CD14-positive monocyte (primary cell): ENCODE measurements around the gene RABAC1. TPM values are rescaled to one million over a fixed set of nuclear protein-coding genes. Genes with fewer than 3 reads are reported as not detected.

Experiments
- DNase-seq, 3 donors: peaks; one replicate each; pipeline ENCODE4 v3.0.0-alpha.2; 2011 to 2022
- H2AFZ ChIP-seq: 2 replicates; pipeline ENCODE4 v1.6.0; 2012; ENCODE audit warnings: mild to moderate bottlenecking, low read depth, low read length, inconsistent platforms; ENCODE audit not compliant: insufficient read depth, poor library complexity, severe bottlenecking
- H3K27ac ChIP-seq, 2 donors: 1 replicate in 1 of 2; 2 replicates in 1 of 2; pipeline ENCODE4 v1.5.1; 2012 to 2013; ENCODE audit warnings: low read length in 2 of 2, control low read depth in 1 of 2, inconsistent platforms in 1 of 2, low read depth in 1 of 2, mild to moderate bottlenecking in 1 of 2
- H3K27me3 ChIP-seq, 2 donors: one replicate each; pipeline versions ENCODE4 v1.6.0 to v1.6.1; 2011 to 2013; ENCODE audit warnings: low read length in 2 of 2; ENCODE audit not compliant: control insufficient read depth in 2 of 2, insufficient read depth in 2 of 2
- H3K36me3 ChIP-seq, 2 donors: replicated peaks in 1 of 2; 1 replicate in 1 of 2; 2 replicates in 1 of 2; pipeline versions ENCODE4 v1.5.1 to v1.6.1; 2012 to 2013; ENCODE audit warnings: low read length in 2 of 2, control low read depth in 1 of 2, inconsistent platforms in 1 of 2, mild to moderate bottlenecking in 1 of 2; ENCODE audit not compliant: insufficient read depth in 2 of 2, control insufficient read depth in 1 of 2
- H3K4me1 ChIP-seq, 2 donors: 1 replicate in 1 of 2; 2 replicates in 1 of 2; pipeline versions ENCODE4 v1.5.1 to v1.6.1; 2012 to 2013; ENCODE audit warnings: low read length in 2 of 2, control low read depth in 1 of 2, inconsistent platforms in 1 of 2, mild to moderate bottlenecking in 1 of 2, moderate library complexity in 1 of 2; ENCODE audit not compliant: insufficient read depth in 2 of 2, control insufficient read depth in 1 of 2
- H3K4me2 ChIP-seq: replicated peaks from 2 replicates; pipeline ENCODE3; 2012; ENCODE audit warnings: low read length, moderate library complexity, mild to moderate bottlenecking; ENCODE audit not compliant: poor library complexity, severe bottlenecking; ENCODE audit errors: extremely low read depth
- H3K4me3 ChIP-seq, 3 experiments: fragments of 200-600 bp in 1 of 3; sonication (generic) in 1 of 3; replicated peaks in 1 of 3; 1 replicate in 2 of 3; 2 replicates in 1 of 3; pipeline ENCODE4 v1.5.1; 2011 to 2013; ENCODE audit warnings: low read length in 3 of 3, mild to moderate bottlenecking in 3 of 3, control low read depth in 2 of 3, low read depth in 2 of 3, inconsistent platforms in 1 of 3, moderate library complexity in 1 of 3
- H3K79me2 ChIP-seq: 2 replicates; pipeline ENCODE4 v1.6.0; 2012; ENCODE audit warnings: mild to moderate bottlenecking, control low read depth, inconsistent platforms, low read length, moderate library complexity; ENCODE audit not compliant: insufficient read depth
- H3K9ac ChIP-seq: 2 replicates; pipeline ENCODE4 v1.6.0; 2017; ENCODE audit warnings: low read length, mild to moderate bottlenecking; ENCODE audit not compliant: insufficient read depth, poor library complexity, severe bottlenecking
- H3K9me3 ChIP-seq, 2 donors: replicated peaks in 1 of 2; 1 replicate in 1 of 2; 2 replicates in 1 of 2; pipeline versions ENCODE4 v1.5.1 to v1.6.1; 2012 to 2013; ENCODE audit warnings: low read length in 2 of 2, control low read depth in 1 of 2; ENCODE audit not compliant: control insufficient read depth in 1 of 2, insufficient read depth in 1 of 2
- H4K20me1 ChIP-seq: 2 replicates; pipeline ENCODE4 v1.6.0; 2012; ENCODE audit warnings: mild to moderate bottlenecking, low read length, control low read depth, moderate library complexity; ENCODE audit not compliant: insufficient read depth
- H3K27ac Mint-ChIP-seq, 7 donors: one replicate each; pipeline ENCODE4 v1.8.0; 2020; ENCODE audit warnings: mild to moderate bottlenecking in 7 of 7, mixed read lengths in 7 of 7, moderate library complexity in 6 of 7, inconsistent platforms in 2 of 7
- H3K27me3 Mint-ChIP-seq, 3 donors: one replicate each; pipeline ENCODE4 v1.8.0; 2021 to 2022; ENCODE audit warnings: low read depth in 3 of 3, mild to moderate bottlenecking in 3 of 3, mixed read lengths in 3 of 3, moderate library complexity in 3 of 3, inconsistent platforms in 1 of 3
- H3K36me3 Mint-ChIP-seq, 2 donors: one replicate each; pipeline ENCODE4 v1.8.0; 2020; ENCODE audit warnings: mixed read lengths in 2 of 2, inconsistent platforms in 1 of 2, mild to moderate bottlenecking in 1 of 2
- H3K4me1 Mint-ChIP-seq: one replicate; pipeline ENCODE4 v1.8.0; 2020; ENCODE audit warnings: mild to moderate bottlenecking, mixed read lengths
- H3K4me3 Mint-ChIP-seq, 2 donors: one replicate each; pipeline ENCODE4 v1.8.0; 2020; ENCODE audit warnings: mild to moderate bottlenecking in 2 of 2, mixed read lengths in 2 of 2, moderate library complexity in 1 of 2
- H3K9me3 Mint-ChIP-seq, 7 donors: one replicate each; pipeline ENCODE4 v1.8.0; 2020 to 2022; ENCODE audit warnings: mixed read lengths in 7 of 7, mild to moderate bottlenecking in 6 of 7, moderate library complexity in 6 of 7, inconsistent platforms in 2 of 7
- WGBS: methylation state at CpG from one replicate; pipeline ENCODE4 v1.1.5; 2013; ENCODE audit warnings: missing lambda C conversion rate; ENCODE audit not compliant: insufficient coverage; 5-methylcytosine and 5-hydroxymethylcytosine counted together
- intact Hi-C, 2 donors: fragments of 100-400 bp; cut with micrococcal nuclease; formaldehyde crosslinking; loops; one replicate each; pipeline versions ENCODE4 v1.15.0 to v1.15.1; 2023
- polyA plus RNA-seq, 3 donors: library from polyadenylated mRNA; depleted of rRNA in 1 of 3; unstranded in 2 of 3; stranded (reverse) in 1 of 3; fragments of 300-500 nt in 2 of 3; fragments of >200 nt in 1 of 3; fragmentation: Illumina TruSeq in 2 of 3; gene quantifications; 1 replicate in 2 of 3; 2 replicates in 1 of 3; pipeline ENCODE4 v1.2.3, GENCODE V29; 2012 to 2021
- TF ChIP-seq, protein P1 (sequence below): fragments of 200-600 bp; IDR thresholded peaks from one replicate; pipeline ENCODE4 v1.8.0; 2022; ENCODE audit warnings: antibody characterized with exemption, mild to moderate bottlenecking

RABAC1 gene
- polyA plus RNA-seq, 3 donors = 126 to 234 (median 202) TPM

DNA sequence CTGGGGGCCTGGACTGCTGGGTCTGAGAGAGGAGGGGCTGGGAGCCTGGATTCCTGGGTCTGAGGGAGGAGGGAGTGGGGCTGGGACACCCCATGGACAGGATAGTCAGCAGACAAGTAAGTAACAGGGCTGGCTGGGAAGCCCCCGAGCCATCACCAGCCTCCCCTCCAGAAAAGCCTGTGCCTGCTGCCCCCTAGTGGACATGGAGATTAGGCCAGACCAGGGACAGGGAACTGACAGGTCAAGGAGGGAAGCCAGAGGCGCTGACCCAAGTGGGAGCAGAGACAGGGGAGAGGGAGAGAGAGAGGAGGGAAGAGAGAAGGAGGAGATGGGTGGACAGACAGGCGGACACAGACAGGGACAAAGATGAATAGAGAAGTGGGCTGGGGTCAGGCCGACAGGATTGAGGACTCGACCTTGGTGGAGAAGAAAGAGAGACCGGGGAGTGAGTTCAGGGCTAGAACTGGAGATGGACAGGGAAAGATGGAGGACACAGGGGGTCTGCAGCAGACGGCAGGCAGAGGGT, 24.2 kb downstream of the RABAC1 start:
- Mint-ChIP-seq H3K4me3 (peak overlapping the region in 1 of 2 donors; percentile 79), H3K36me3 (peaks cover 0 to 2% of the 10 kb centered on the region in 2 donors), H3K27ac (peak overlapping the region in 1 of 7 donors; percentile 29), H3K4me1 (peaks cover 14% of the 10 kb centered on the region), H3K9me3 (peaks cover 0 to 10% (median 2%) of the 10 kb centered on the region in 7 donors), H3K27me3 (peaks cover 32 to 71% (median 56%) of the 10 kb centered on the region in 3 donors)
- DNase-seq = peak; percentile 52 to 76 (median 59)
- Histone ChIP-seq H2AFZ (no peak overlapping the region), H3K9ac (no peak overlapping the region), H3K4me3 (no peak overlapping the region), H3K79me2 (no peaks in the 10 kb centered on the region), H3K27ac (no peak overlapping the region), H3K4me1 (peaks cover 4 to 5% of the 10 kb centered on the region in 2 donors), H3K27me3 (peaks cover 15 to 55% of the 10 kb centered on the region in 2 donors), H4K20me1 (no peaks in the 10 kb centered on the region), H3K9me3 (peaks cover 0 to 14% of the 10 kb centered on the region in 2 donors), H3K36me3 (no peaks in the 10 kb centered on the region), H3K4me2 (no peak overlapping the region)
- WGBS = 53% methylated on average over 4 of the region's 7 CpGs
- intact Hi-C loops = loop anchor here in 1 of 2 donors (5.0 kb wide), 1 partner anchor 53 kb away; the partner anchor contains the start of gene ARHGEF1
- TF ChIP-seq, protein P1, sequence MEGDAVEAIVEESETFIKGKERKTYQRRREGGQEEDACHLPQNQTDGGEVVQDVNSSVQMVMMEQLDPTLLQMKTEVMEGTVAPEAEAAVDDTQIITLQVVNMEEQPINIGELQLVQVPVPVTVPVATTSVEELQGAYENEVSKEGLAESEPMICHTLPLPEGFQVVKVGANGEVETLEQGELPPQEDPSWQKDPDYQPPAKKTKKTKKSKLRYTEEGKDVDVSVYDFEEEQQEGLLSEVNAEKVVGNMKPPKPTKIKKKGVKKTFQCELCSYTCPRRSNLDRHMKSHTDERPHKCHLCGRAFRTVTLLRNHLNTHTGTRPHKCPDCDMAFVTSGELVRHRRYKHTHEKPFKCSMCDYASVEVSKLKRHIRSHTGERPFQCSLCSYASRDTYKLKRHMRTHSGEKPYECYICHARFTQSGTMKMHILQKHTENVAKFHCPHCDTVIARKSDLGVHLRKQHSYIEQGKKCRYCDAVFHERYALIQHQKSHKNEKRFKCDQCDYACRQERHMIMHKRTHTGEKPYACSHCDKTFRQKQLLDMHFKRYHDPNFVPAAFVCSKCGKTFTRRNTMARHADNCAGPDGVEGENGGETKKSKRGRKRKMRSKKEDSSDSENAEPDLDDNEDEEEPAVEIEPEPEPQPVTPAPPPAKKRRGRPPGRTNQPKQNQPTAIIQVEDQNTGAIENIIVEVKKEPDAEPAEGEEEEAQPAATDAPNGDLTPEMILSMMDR = peak; percentile 91

DNA sequence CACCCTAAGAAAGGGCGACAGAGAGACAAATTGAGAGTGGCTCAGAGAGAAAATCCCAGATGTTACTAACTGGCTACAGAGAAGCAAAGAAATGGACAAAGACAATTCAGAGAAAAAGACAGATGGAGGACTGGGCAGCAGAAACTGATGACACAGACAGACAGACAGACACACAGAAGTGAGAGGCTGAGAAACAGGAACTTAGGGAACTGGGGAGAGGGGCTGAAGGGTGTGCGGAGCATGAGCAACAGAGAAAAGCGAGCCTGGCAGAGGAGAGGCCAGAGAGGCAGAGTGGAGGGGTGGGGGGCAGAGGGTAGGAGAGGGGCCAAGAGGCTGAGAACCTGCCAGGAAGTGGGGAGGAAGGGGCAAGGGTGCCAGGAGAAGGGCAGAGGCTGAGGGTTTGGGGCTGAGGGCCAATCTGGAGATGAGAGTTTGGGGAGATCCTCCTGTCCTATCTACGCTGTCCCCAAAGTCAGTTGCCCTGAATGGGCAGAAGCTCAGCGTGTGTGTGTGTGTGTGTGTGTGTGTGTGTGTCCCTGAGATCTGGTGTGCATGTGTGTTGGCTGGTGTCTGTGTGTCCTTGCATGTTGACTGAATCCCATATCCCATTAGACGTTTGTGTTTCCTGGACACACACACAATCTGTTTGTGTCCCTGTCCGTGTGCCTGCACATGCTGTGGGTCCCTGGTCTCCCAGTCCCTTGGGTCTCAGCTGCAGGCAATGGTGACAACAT, 25.3 kb downstream of the RABAC1 start:
- WGBS = 59% methylated on average over 7 of the region's 7 CpGs
- H3K4me1 Mint-ChIP-seq = peaks cover 16% of the 10 kb centered on the region
- peaks cover 0 to 14% (median 2%) of the 10 kb centered on the region in 7 donors for H3K9me3 Mint-ChIP-seq
- H3K27ac Mint-ChIP-seq = no peak overlapping the region
- intact Hi-C loops = loop anchor here in 1 of 2 donors (5.0 kb wide), 1 partner anchor 52 kb away; the partner anchor contains the start of gene ARHGEF1
- Histone ChIP-seq H3K4me1 (peaks cover under 1 to 4% of the 10 kb centered on the region in 2 donors), H3K79me2 (no peaks in the 10 kb centered on the region), H3K9ac (no peak overlapping the region), H3K36me3 (no peaks in the 10 kb centered on the region), H3K4me3 (no peak overlapping the region), H4K20me1 (no peaks in the 10 kb centered on the region), H3K4me2 (no peak overlapping the region), H2AFZ (no peak overlapping the region), H3K27me3 (peaks cover 20 to 56% of the 10 kb centered on the region in 2 donors), H3K9me3 (peaks cover 0 to 24% of the 10 kb centered on the region in 2 donors), H3K27ac (no peak overlapping the region)
- H3K27me3 Mint-ChIP-seq = peaks cover 22 to 73% (median 62%) of the 10 kb centered on the region in 3 donors
- H3K4me3 Mint-ChIP-seq = peak overlapping the region in 1 of 2 donors; percentile 13
- peaks cover 0 to 6% of the 10 kb centered on the region in 2 donors for H3K36me3 Mint-ChIP-seq
- TF ChIP-seq, protein P1 = no peak
- DNase-seq = peak in 1 of 3 donors; percentile 31
